HepG2 (cell line): ENCODE measurements around the gene GRB7. TPM values are rescaled to one million over a fixed set of nuclear protein-coding genes. Genes with fewer than 3 reads are reported as not detected.

Experiments used
- HOXA5 ChIP-seq: sonication (generic); formaldehyde crosslinking; IDR thresholded peaks from 2 replicates; pipeline ENCODE4 v1.4.0; 2020; ENCODE audit warnings: missing genetic modification reagents
- IRF1 ChIP-seq: sonication (generic); formaldehyde crosslinking; IDR thresholded peaks from 2 replicates; pipeline ENCODE4 v1.4.0; 2020; ENCODE audit warnings: low read depth, mild to moderate bottlenecking, missing genetic modification reagents
- MZF1 ChIP-seq: sonication (generic); formaldehyde crosslinking; IDR thresholded peaks from 2 replicates; pipeline ENCODE4 v1.8.1; 2023; ENCODE audit warnings: mild to moderate bottlenecking, missing genetic modification reagents, borderline replicate concordance
- SALL1 ChIP-seq: sonication (generic); formaldehyde crosslinking; IDR thresholded peaks from 2 replicates; pipeline ENCODE4 v1.8.0; 2022; ENCODE audit warnings: mild to moderate bottlenecking, missing genetic modification reagents
- SIN3B ChIP-seq: fragments of 150-350 bp; IDR thresholded peaks from 2 replicates; pipeline ENCODE4 v1.6.1; 2014; ENCODE audit warnings: low read length
- SMYD3 ChIP-seq: sonication (generic); formaldehyde crosslinking; IDR thresholded peaks from 2 replicates; pipeline ENCODE4 v1.8.1; 2023; ENCODE audit warnings: mild to moderate bottlenecking, missing genetic modification reagents
- STAT6 ChIP-seq: sonication (generic); formaldehyde crosslinking; IDR thresholded peaks from 2 replicates; pipeline ENCODE4 v1.4.0; 2020; ENCODE audit warnings: missing genetic modification reagents, mild to moderate bottlenecking, borderline replicate concordance
- ZBTB10 ChIP-seq: sonication (generic); formaldehyde crosslinking; IDR thresholded peaks from 2 replicates; pipeline ENCODE4 v1.4.0; 2020; ENCODE audit warnings: missing genetic modification reagents, borderline replicate concordance
- ZC3H4 ChIP-seq: sonication (generic); formaldehyde crosslinking; IDR thresholded peaks from 2 replicates; pipeline ENCODE4 v1.4.0; 2020; ENCODE audit warnings: missing genetic modification reagents, borderline replicate concordance
- ZFY ChIP-seq: sonication (generic); formaldehyde crosslinking; IDR thresholded peaks from 2 replicates; pipeline ENCODE4 v1.4.0; 2020; ENCODE audit warnings: missing genetic modification reagents
- ZNF354B ChIP-seq: sonication (generic); formaldehyde crosslinking; IDR thresholded peaks from 2 replicates; pipeline ENCODE4 v1.8.0; 2022; ENCODE audit warnings: mild to moderate bottlenecking, missing genetic modification reagents
- ZNF383 ChIP-seq: sonication (generic); formaldehyde crosslinking; IDR thresholded peaks from 2 replicates; pipeline ENCODE4 v1.4.0; 2020; ENCODE audit warnings: missing genetic modification reagents, mild to moderate bottlenecking, borderline replicate concordance
- ZNF766 ChIP-seq: sonication (generic); formaldehyde crosslinking; IDR thresholded peaks from 2 replicates; pipeline ENCODE4 v1.5.0; 2020; ENCODE audit warnings: missing genetic modification reagents, borderline replicate concordance
- polyA plus RNA-seq, 8 experiments: library from polyadenylated mRNA; depleted of rRNA in 3 of 8; stranded (reverse) in 7 of 8; unstranded in 1 of 8; fragments of >200 nt; fragmentation: Illumina TruSeq in 4 of 8; extraction: Trizol in 4 of 8; gene quantifications; 2 replicates each; pipeline versions ENCODE4 v1.2.1 to v1.2.3, GENCODE V29; 2011 to 2016; ENCODE audit warnings: low read depth in 4 of 8, missing spikeins in 1 of 8, mixed read lengths in 1 of 8; ENCODE audit not compliant: insufficient read depth in 1 of 8
- total RNA-seq, 5 experiments: library from RNA; depleted of rRNA; stranded (reverse); fragments of >200 nt; fragmentation: Illumina TruSeq; extraction: Trizol; gene quantifications; 2 replicates each; pipeline ENCODE4 v1.2.3, GENCODE V29; 2016; ENCODE audit warnings: low read depth in 1 of 5

GRB7 gene
- total and polyA plus RNA-seq, 2 of the 13 experiments (the other 11 are each of a cell fraction or from before 2014, with no cell fraction given) = 60.2 to 77.7 TPM

GRCh38 chr17:39739885-39740356 is 2.2 kb downstream of the GRB7 start (continued):
- TF ChIP-seq IRF1 (CRISPR knock-in tag) (no peak), HOXA5 (peak; percentile 49), MZF1 (CRISPR knock-in tag) (no peak), ZNF383 (CRISPR knock-in tag) (0 out of 2 replicates have a peak, but pooled peaks have one; percentile 80), SALL1 (no peak), SMYD3 (CRISPR knock-in tag) (0 out of 2 replicates have a peak, but pooled peaks have one; percentile 43), ZNF766 (CRISPR knock-in tag) (no peak), ZC3H4 (CRISPR knock-in tag) (peak; percentile 60), STAT6 (CRISPR knock-in tag) (no peak), ZFY (CRISPR knock-in tag) (no peak; the same call in 1 of the 2 replicates), ZNF354B (no peak), ZBTB10 (CRISPR knock-in tag) (no peak), SIN3B (no peak)
